Measurements from ENCODE around the gene PGGT1B. TPM values are rescaled to one million over a fixed set of nuclear protein-coding genes. Genes with fewer than 3 reads are reported as not detected.

Gene PGGT1B
- total and polyA plus RNA-seq, 9 of the 15 experiments (the other 6 are each of a cell fraction or from before 2014, with no cell fraction given), result 5.3 to 33.7 (median 19.8) TPM

GRCh38 chr5:115262321-115263077 is at the start of gene PGGT1B (continued):
- TF ChIP-seq ZNF561 (CRISPR knock-in tag; conservative IDR thresholded peaks at IDR 0.05), result no peak
- TF ChIP-seq ATF7 (IDR thresholded peaks at IDR 0.05), result peak; percentile 57
- TF ChIP-seq ZNF316 (IDR thresholded peaks at IDR 0.05), result no peak
- no peak for TF ChIP-seq ZNF76 (CRISPR knock-in tag; IDR thresholded peaks at IDR 0.05; ENCODE audit: borderline replicate concordance)
- TF ChIP-seq LEF1 (IDR thresholded peaks at IDR 0.05), result no peak
- TF ChIP-seq YY1 (IDR thresholded peaks at IDR 0.05; ENCODE audit: borderline replicate concordance in 1 of 3, control insufficient read depth in 1 of 3, extremely low read depth in 1 of 3, insufficient read depth in 3 of 3, insufficient read length in 1 of 3, insufficient replicate concordance in 2 of 3, low read depth in 1 of 3, low read length in 2 of 3), result peak; percentile 71 to 92 (median 86)
- no peak for TF ChIP-seq KLF1 (tag; IDR thresholded peaks at IDR 0.05)
- peak; percentile 72 for TF ChIP-seq ZBTB12 (CRISPR knock-in tag; IDR thresholded peaks at IDR 0.05)
- no peak for TF ChIP-seq PCBP2 (IDR thresholded peaks at IDR 0.05; ENCODE audit: low read depth, low read length, poor library complexity, severe bottlenecking)
- TF ChIP-seq EWSR1 (IDR thresholded peaks at IDR 0.05; ENCODE audit: borderline replicate concordance, low read depth, partially characterized antibody), result no peak
- no peak for TF ChIP-seq BMI1 (IDR thresholded peaks at IDR 0.05; ENCODE audit: low read length)
- TF ChIP-seq, protein P1, sequence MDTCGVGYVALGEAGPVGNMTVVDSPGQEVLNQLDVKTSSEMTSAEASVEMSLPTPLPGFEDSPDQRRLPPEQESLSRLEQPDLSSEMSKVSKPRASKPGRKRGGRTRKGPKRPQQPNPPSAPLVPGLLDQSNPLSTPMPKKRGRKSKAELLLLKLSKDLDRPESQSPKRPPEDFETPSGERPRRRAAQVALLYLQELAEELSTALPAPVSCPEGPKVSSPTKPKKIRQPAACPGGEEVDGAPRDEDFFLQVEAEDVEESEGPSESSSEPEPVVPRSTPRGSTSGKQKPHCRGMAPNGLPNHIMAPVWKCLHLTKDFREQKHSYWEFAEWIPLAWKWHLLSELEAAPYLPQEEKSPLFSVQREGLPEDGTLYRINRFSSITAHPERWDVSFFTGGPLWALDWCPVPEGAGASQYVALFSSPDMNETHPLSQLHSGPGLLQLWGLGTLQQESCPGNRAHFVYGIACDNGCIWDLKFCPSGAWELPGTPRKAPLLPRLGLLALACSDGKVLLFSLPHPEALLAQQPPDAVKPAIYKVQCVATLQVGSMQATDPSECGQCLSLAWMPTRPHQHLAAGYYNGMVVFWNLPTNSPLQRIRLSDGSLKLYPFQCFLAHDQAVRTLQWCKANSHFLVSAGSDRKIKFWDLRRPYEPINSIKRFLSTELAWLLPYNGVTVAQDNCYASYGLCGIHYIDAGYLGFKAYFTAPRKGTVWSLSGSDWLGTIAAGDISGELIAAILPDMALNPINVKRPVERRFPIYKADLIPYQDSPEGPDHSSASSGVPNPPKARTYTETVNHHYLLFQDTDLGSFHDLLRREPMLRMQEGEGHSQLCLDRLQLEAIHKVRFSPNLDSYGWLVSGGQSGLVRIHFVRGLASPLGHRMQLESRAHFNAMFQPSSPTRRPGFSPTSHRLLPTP (IDR thresholded peaks at IDR 0.05; ENCODE audit: borderline replicate concordance, extremely low read depth, insufficient read length), result no peak
- TF ChIP-seq ZNF431 (CRISPR knock-in tag; IDR thresholded peaks at IDR 0.05), result no peak
- TF ChIP-seq NFE2 (IDR thresholded peaks at IDR 0.05; ENCODE audit: low read depth), result no peak
- no peak for TF ChIP-seq ZNF764 (CRISPR knock-in tag; IDR thresholded peaks at IDR 0.05; ENCODE audit: low read depth)
- TF ChIP-seq SRSF9 (IDR thresholded peaks at IDR 0.05; ENCODE audit: borderline replicate concordance, low read depth, low read length), result no peak
- no peak for TF ChIP-seq ZKSCAN3 (CRISPR knock-in tag; IDR thresholded peaks at IDR 0.05)
- TF ChIP-seq ZEB2 (IDR thresholded peaks at IDR 0.05), result 0 out of 2 replicates have a peak, but pooled peaks have one; percentile 24
- TF ChIP-seq SRF (CRISPR knock-in tag; IDR thresholded peaks at IDR 0.05), result no peak
- TF ChIP-seq SFPQ (IDR thresholded peaks at IDR 0.05; ENCODE audit: low read depth, low read length), result no peak
- TF ChIP-seq, protein P2, sequence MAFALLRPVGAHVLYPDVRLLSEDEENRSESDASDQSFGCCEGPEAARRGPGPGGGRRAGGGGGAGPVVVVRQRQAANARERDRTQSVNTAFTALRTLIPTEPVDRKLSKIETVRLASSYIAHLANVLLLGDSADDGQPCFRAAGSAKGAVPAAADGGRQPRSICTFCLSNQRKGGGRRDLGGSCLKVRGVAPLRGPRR (CRISPR knock-in tag; IDR thresholded peaks at IDR 0.05), result no peak
